Measurements from ENCODE around the gene GLRX5. TPM values are rescaled to one million over a fixed set of nuclear protein-coding genes. Genes with fewer than 3 reads are reported as not detected.

Gene GLRX5
- total RNA-seq, 1 experiment from 2014 or later: 23.2 TPM

DNA sequence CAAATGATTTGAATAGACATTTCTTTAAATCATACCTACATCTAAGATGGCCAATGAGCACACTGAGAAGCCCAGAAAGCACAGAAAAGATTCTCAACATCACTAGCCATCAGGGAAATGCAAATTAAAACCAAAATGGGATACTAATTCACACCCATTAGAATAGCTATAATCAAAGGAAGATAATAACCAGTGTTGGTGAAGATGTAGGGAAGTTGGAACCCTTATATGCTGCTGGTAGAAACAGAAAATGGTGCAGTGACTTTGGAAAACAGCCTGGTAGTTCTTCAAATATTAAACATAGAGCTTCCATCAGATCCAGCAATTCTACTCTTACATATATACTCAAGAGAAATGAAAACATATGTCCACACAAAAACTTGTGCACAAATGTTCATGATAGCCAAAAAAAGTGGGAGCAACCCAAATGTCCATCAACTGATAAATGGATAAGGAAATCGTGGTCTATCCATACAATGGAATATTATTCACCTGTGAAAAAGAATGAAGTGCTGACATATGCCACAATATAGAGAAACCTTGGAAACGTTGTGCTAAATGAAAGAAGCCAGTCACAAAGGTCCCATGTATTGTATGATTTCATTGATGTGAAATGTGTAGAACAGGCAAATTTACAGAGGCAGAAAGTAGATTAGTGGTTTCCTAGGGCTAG is 42.8 kb upstream of the GLRX5 start:
- Histone ChIP-seq H3K27ac (no peak overlapping the region), H3K9me2 (ENCODE audit: insufficient read depth) (no peaks in the 10 kb centered on the region), H2AFZ (no peak overlapping the region), H3K79me2 (ENCODE audit: low read depth) (no peaks in the 10 kb centered on the region), H3K4me2 (no peak overlapping the region), H4K20me1 (ENCODE audit: insufficient read depth) (no peaks in the 10 kb centered on the region), H3F3A (ENCODE audit: insufficient read depth, low read depth) (no peaks in the 10 kb centered on the region), H3K4me3 (no peak overlapping the region), H3K9me3 (ENCODE audit: insufficient read depth, low read depth) (no peaks in the 10 kb centered on the region), H3K4me1 (replicated peaks; ENCODE audit: insufficient read depth) (no peaks in the 10 kb centered on the region), H3K36me3 (ENCODE audit: low read depth) (no peaks in the 10 kb centered on the region), H3K27me3 (ENCODE audit: insufficient read depth, low read depth) (no peaks in the 10 kb centered on the region)
- no peak for DNase-seq
- intact Hi-C loops (cut with micrococcal nuclease; ENCODE audit: unreplicated experiment): no loop called here
- BruUV-seq (replicated peaks): no TSS peak
- TF ChIP-seq, protein P1, sequence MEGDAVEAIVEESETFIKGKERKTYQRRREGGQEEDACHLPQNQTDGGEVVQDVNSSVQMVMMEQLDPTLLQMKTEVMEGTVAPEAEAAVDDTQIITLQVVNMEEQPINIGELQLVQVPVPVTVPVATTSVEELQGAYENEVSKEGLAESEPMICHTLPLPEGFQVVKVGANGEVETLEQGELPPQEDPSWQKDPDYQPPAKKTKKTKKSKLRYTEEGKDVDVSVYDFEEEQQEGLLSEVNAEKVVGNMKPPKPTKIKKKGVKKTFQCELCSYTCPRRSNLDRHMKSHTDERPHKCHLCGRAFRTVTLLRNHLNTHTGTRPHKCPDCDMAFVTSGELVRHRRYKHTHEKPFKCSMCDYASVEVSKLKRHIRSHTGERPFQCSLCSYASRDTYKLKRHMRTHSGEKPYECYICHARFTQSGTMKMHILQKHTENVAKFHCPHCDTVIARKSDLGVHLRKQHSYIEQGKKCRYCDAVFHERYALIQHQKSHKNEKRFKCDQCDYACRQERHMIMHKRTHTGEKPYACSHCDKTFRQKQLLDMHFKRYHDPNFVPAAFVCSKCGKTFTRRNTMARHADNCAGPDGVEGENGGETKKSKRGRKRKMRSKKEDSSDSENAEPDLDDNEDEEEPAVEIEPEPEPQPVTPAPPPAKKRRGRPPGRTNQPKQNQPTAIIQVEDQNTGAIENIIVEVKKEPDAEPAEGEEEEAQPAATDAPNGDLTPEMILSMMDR (conservative IDR thresholded peaks at IDR 0.05): no peak
- TF ChIP-seq EZH2 (IDR thresholded peaks at IDR 0.05; ENCODE audit: low read depth): no peak
- ChIA-PET CTCF (no interaction called here), POLR2A (ENCODE audit: unreplicated experiment) (no interaction called here)

DNA sequence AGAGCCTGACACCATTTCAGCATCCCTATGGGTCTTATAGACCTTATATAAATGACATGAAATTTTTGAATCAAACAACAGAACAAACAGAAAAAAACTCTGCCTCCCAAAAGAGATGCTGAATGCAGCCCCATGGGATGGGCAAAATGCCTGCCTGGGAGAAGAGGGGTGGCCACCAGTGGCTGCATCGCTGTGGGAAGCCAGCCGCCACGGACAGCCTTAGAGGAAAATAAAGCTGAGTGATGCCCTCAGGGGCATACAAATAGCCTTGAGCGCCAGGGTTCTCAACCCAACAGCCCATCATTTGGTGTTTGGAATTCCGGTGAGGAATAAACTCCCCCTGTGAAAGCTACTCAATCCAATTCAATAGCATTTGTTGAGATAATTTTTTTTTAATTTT is 41.3 kb upstream of the GLRX5 start:
- no peaks in the 10 kb centered on the region for H3K36me3 ChIP-seq (ENCODE audit: low read depth)
- no peaks in the 10 kb centered on the region for H4K20me1 ChIP-seq (ENCODE audit: insufficient read depth)
- H3K27me3 ChIP-seq (ENCODE audit: insufficient read depth, low read depth): no peaks in the 10 kb centered on the region
- H3K79me2 ChIP-seq (ENCODE audit: low read depth): no peaks in the 10 kb centered on the region
- no peaks in the 10 kb centered on the region for H3F3A ChIP-seq (ENCODE audit: insufficient read depth, low read depth)
- H3K4me3 ChIP-seq: no peak overlapping the region
- no peak overlapping the region for H3K4me2 ChIP-seq
- no peaks in the 10 kb centered on the region for H3K9me2 ChIP-seq (ENCODE audit: insufficient read depth)
- TF ChIP-seq, protein P1 (conservative IDR thresholded peaks at IDR 0.05): no peak
- no peak for TF ChIP-seq EZH2 (IDR thresholded peaks at IDR 0.05; ENCODE audit: low read depth)
- H3K4me1 ChIP-seq (replicated peaks; ENCODE audit: insufficient read depth): no peaks in the 10 kb centered on the region
- BruUV-seq (replicated peaks): no TSS peak
- POLR2A ChIA-PET (ENCODE audit: unreplicated experiment): no interaction called here
- intact Hi-C loops (cut with micrococcal nuclease; ENCODE audit: unreplicated experiment): no loop called here
- DNase-seq: no peak
- no peak overlapping the region for H2AFZ ChIP-seq
- no peak overlapping the region for H3K27ac ChIP-seq
- CTCF ChIA-PET: no interaction called here
- no peaks in the 10 kb centered on the region for H3K9me3 ChIP-seq (ENCODE audit: insufficient read depth, low read depth)

DNA sequence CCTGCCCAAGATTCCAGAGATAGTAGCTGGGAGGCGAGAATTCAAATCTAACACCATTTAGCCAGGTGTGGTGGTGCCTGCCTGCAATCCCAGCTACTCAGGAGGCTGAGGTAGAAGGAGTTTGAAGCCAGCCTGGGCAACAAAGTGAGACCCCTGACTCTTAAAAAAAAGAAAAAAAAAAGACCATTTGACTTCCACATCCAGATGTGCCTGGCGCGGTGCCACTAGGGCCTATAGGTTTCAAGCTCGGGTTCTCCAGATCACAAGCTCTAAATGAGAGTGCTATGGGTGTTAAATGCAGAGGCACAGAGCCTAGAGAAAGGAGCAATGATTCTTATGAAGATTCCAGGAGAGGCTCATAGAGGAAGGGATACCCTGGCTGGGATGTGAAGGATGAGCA is 40.9 kb upstream of the GLRX5 start:
- no peak overlapping the region for H3K27ac ChIP-seq
- no peaks in the 10 kb centered on the region for H3K79me2 ChIP-seq (ENCODE audit: low read depth)
- TF ChIP-seq, protein P1 (conservative IDR thresholded peaks at IDR 0.05): no peak
- no peak for TF ChIP-seq EZH2 (IDR thresholded peaks at IDR 0.05; ENCODE audit: low read depth)
- no peaks in the 10 kb centered on the region for H4K20me1 ChIP-seq (ENCODE audit: insufficient read depth)
- no peaks in the 10 kb centered on the region for H3K36me3 ChIP-seq (ENCODE audit: low read depth)
- CTCF ChIA-PET: no interaction called here
- H3K4me2 ChIP-seq: no peak overlapping the region
- intact Hi-C loops (cut with micrococcal nuclease; ENCODE audit: unreplicated experiment): no loop called here
- no peaks in the 10 kb centered on the region for H3K4me1 ChIP-seq (replicated peaks; ENCODE audit: insufficient read depth)
- no peaks in the 10 kb centered on the region for H3K9me2 ChIP-seq (ENCODE audit: insufficient read depth)
- H3F3A ChIP-seq (ENCODE audit: insufficient read depth, low read depth): no peaks in the 10 kb centered on the region
- no peak for DNase-seq
- no peak overlapping the region for H3K4me3 ChIP-seq
- no peaks in the 10 kb centered on the region for H3K27me3 ChIP-seq (ENCODE audit: insufficient read depth, low read depth)
- no TSS peak for BruUV-seq (replicated peaks)
- H3K9me3 ChIP-seq (ENCODE audit: insufficient read depth, low read depth): no peaks in the 10 kb centered on the region
- H2AFZ ChIP-seq: no peak overlapping the region
- POLR2A ChIA-PET (ENCODE audit: unreplicated experiment): no interaction called here
